ENCODE measurements around the gene DACT3.

DACT3 gene

DNA sequence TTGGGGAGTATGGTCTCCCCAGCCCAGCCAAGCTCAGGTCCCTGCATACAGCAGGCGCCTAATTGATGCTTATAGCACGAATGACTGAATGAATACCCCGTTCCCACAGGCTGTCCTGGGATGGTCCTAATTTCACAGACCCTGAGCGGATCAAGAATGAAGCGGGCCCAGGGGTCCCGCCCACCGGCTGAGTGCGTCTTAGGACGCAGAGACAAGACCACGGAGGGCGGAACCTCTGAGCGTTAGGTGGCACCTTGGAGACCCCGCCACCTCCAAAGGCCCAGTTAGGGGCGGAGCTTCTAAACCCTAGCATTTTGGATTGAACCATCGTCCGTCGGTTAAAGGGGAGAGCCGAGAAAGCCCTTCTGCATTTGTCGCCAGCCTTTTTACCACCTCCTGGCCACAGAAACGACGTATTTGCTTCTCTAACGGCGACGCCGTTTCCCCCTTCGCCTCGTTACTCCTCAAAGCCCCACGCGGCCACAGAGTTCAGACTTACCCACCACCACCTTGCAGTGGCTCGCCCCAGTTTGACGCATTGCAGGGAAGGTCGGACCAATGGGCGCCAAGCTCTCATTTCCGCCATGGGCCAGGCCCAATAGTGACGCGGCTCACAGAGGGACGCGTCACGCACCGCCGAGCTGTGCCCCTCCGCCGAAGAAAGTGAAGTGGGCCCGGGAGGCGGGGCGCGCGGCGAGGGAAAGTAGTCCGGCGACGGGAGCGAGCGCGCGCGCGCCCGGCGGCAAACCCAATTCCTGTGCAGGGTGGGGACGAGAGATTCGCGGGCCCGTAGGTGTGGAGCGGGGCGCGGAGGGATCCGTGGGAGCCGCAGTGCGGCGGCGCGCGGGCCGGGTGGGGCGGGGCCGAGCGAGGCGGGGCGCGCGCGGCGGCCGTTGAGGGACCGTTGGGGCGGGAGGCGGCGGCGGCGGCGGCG lies 60.3 kb downstream of the DACT3 start:
- in situ Hi-C loops (cut with MboI; ENCODE audit: low sequenced_read_pairs), result no loop called here

DNA sequence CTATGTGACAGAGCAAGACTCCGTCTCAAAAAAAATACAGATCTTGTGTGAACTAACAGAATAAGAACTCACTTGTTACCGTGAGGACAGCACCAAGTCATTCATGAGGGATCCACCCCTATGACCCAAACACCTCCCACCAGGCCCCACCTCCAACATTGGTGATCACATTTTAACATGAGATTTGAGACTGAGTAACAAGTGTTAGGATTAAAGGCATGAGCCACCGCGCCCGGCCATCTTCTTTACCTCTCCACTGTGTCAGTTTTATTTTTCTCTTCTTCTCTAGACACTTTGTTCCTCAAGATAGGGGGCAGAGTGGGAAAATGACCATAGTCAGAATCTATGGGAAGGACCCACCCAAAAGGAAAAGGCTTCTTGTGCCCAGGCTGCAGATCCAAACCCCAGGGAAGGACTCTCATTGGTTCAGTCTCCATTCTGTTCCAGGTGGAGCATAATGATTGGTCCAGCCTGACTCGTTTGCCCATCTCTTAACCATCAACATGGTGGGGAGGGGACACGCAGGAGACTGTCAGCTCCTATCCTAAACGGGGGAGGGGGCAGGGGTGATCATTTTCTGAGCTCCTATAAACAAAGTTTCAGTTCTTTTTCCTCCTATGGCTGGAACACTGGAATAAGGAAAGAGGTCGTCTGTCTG lies 61.1 kb downstream of the DACT3 start:
- in situ Hi-C loops (cut with MboI; ENCODE audit: low sequenced_read_pairs), result no loop called here

DNA sequence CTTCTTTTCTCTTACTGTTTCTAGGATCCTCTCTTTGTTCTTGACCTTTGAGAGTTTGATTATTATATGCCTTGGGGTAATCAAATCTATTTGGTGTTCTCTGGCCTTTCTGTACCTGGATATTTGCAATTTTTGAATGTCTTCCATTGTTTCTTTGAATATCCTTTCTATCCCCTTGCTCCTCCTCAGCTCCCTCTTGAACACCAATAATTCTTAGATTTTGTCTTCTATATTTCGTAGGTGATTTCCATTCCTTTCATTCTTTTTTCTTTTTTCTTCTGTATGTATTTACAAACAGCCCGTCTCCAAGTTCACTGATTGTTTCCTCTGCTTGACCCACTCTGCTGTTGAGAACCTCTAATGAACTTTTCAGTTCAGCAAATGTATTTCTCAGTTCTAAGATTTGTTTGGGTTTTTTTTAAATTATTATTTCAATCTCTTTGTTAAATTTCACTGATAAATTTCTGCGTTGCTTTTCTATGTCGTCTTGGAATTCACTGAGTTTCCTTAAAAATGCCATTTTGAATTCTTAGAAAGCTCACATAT lies 62.5 kb downstream of the DACT3 start:
- in situ Hi-C loops (cut with MboI; ENCODE audit: low sequenced_read_pairs), result no loop called here

All from HL-60/S4 treated with phorbol 12-myristate 13-acetate at 8.2 ng/mL for 4 days and 3 days (cell line).